ENCODE data around the gene TEX12. TPM values are rescaled to one million over a fixed set of nuclear protein-coding genes. Genes with fewer than 3 reads are reported as not detected.

Gene TEX12
- total and polyA plus RNA-seq, 9 donors, result 0.14 to 0.29 (median 0.23) TPM; not detected in 3

Other genes with a start within 250 kb of the TEX12 start
- gene C11orf52, start 248.5 kb upstream of the TEX12 start, total RNA-seq, result 0.93 TPM
- 1 to 10 TPM; 1.7 to 4.8 (median 2.3) TPM for gene C11orf52, start 248.5 kb upstream of the TEX12 start, polyA plus RNA-seq (ENCODE audit: insufficient read depth in 1 of 8, insufficient read length in 8 of 8, low replicate concordance in 1 of 8)
- gene DIXDC1, start 230.0 kb upstream of the TEX12 start, total RNA-seq, result 16.0 TPM
- 10 to 100 TPM; 13.1 to 23.6 (median 15.7) TPM for gene DIXDC1, start 230.0 kb upstream of the TEX12 start, polyA plus RNA-seq (ENCODE audit: insufficient read depth in 1 of 8, insufficient read length in 8 of 8, low replicate concordance in 1 of 8)
- 34.5 TPM for gene DLAT, start 142.0 kb upstream of the TEX12 start, total RNA-seq
- 10 to 100 TPM; 27.6 to 40.9 (median 37.6) TPM for gene DLAT, start 142.0 kb upstream of the TEX12 start, polyA plus RNA-seq (ENCODE audit: insufficient read depth in 1 of 8, insufficient read length in 8 of 8, low replicate concordance in 1 of 8)
- gene PIH1D2, start 93.4 kb upstream of the TEX12 start, total RNA-seq, result 1.1 TPM
- 1 to 10 TPM; 1.0 to 1.6 (median 1.3) TPM for gene PIH1D2, start 93.4 kb upstream of the TEX12 start, polyA plus RNA-seq (ENCODE audit: insufficient read depth in 1 of 8, insufficient read length in 8 of 8, low replicate concordance in 1 of 8)
- 25.5 TPM for gene NKAPD1, start 93.1 kb upstream of the TEX12 start, total RNA-seq
- gene NKAPD1, start 93.1 kb upstream of the TEX12 start, polyA plus RNA-seq (ENCODE audit: insufficient read depth in 1 of 8, insufficient read length in 8 of 8, low replicate concordance in 1 of 8), result 10 to 100 TPM; 26.3 to 33.1 (median 29.5) TPM
- 77.2 TPM for gene TIMM8B, start 80.6 kb upstream of the TEX12 start, total RNA-seq
- gene TIMM8B, start 80.6 kb upstream of the TEX12 start, polyA plus RNA-seq (ENCODE audit: insufficient read depth in 1 of 8, insufficient read length in 8 of 8, low replicate concordance in 1 of 8), result 10 to 100 TPM; 46.6 to 60.5 (median 52.8) TPM
- gene SDHD, start 80.5 kb upstream of the TEX12 start, total RNA-seq, result 86.3 TPM
- gene SDHD, start 80.5 kb upstream of the TEX12 start, polyA plus RNA-seq (ENCODE audit: insufficient read depth in 1 of 8, insufficient read length in 8 of 8, low replicate concordance in 1 of 8), result 100 to 1,000 TPM in 3 of 8 donors, 10 to 100 TPM in 5; 86.4 to 109 (median 99.4) TPM
- 0.31 TPM for gene IL18, start 3.3 kb upstream of the TEX12 start, total RNA-seq
- gene IL18, start 3.3 kb upstream of the TEX12 start, polyA plus RNA-seq (ENCODE audit: insufficient read depth in 1 of 8, insufficient read length in 8 of 8, low replicate concordance in 1 of 8), result 1 to 10 TPM in 3 of 8 donors, under 1 TPM in 5; 0.41 to 3.8 (median 0.69) TPM
- 8.3 TPM for gene BCO2, start 8.1 kb downstream of the TEX12 start, total RNA-seq
- gene BCO2, start 8.1 kb downstream of the TEX12 start, polyA plus RNA-seq (ENCODE audit: insufficient read depth in 1 of 8, insufficient read length in 8 of 8, low replicate concordance in 1 of 8), result 10 to 100 TPM in 1 of 8 donors, 1 to 10 TPM in 7; 5.3 to 13.6 (median 8.7) TPM
- gene PTS, start 59.1 kb downstream of the TEX12 start, total RNA-seq, result 23.1 TPM
- 10 to 100 TPM; 14.9 to 26.3 (median 19.0) TPM for gene PTS, start 59.1 kb downstream of the TEX12 start, polyA plus RNA-seq (ENCODE audit: insufficient read depth in 1 of 8, insufficient read length in 8 of 8, low replicate concordance in 1 of 8)
- gene PLET1, start 93.5 kb downstream of the TEX12 start, total RNA-seq, result not detected
- not detected for gene PLET1, start 93.5 kb downstream of the TEX12 start, polyA plus RNA-seq (ENCODE audit: insufficient read depth in 1 of 8, insufficient read length in 8 of 8, low replicate concordance in 1 of 8)